Measurements from ENCODE around the gene SPINT1.
"Not testable (repeated sequence)": the region's sequence is repeated elsewhere in the genome, so short reads cannot be mapped to it uniquely, and the experiment has no call there.

Gene SPINT1

DNA sequence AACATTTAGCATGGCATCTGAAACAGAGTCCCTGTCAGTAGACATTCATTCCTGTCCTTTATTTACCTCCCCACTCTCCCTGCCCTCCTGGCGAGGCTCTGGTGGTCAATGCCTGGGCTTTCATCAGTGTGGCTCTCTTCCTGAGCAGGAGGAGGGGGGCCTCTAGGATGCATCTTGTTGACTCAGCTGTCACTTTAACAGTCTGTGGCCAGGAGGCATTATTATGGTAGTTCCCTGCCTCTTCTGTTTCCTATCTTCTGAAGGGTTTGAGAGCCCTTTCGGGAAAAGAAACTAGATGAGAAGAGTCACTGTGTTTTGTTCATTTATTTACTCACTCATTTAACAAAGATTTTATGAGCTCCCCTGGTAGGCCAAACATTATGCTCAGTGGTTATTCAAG is 13.0 kb upstream of the SPINT1 start:
- no peak for DNase-seq

DNA sequence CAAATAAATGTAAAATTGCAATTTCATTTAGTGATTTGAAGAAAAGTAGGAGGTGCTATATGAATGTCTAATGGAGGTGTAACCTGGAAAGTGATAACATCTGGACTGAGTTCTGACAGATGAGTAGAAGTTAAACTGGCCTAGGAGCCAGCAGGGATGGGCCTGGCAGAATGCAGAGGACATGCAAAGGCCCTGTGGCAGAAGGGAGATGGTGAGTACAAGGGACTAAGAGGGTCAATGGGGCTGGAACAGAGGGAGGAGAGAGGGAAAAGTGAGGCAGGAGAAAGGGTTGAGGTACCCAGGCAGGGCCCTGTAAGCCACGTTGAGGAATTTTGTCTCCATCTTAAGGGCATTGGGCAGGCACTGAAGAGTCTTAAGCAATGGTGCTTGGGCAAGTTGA is 12.0 kb upstream of the SPINT1 start:
- no peak for DNase-seq

DNA sequence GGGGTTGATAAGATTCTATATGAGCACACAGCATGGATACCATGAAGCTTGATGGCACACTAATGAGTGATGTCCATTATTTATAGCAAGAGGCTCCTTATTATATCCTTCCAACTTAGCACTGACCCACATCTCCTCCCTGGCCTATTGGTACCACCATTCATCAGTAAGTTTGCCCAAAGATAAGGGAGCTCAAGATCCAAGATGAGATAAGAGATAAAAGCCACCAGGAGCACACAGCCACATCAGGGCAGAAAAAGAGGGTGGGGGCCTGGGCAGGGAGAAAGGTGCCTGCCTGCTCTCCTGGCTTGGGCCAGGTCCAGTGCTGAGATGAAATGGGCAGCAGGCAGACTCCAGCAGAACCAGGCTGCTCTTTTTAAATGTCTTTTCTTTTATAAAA is 10.9 kb upstream of the SPINT1 start:
- DNase-seq, result no peak

DNA sequence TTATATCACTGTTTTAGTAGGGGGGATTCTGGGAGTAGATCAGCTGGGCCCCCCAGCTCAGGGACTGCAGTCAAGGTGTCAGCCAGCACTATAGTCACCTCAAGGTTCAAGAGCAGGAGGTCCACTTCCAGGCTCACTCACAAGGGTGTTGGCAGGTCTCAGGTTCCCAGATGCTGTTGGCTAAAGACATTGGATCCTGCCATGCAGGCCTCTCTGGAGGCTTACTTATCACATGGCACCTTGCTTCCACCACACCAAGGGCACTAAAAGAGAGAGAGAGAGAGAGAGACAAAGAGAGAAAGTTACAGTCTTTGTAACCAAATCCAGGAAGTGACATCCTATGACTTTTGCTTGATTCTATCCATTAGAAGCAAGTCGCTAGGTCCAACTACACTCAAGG is 7.8 kb upstream of the SPINT1 start:
- no peak for DNase-seq

DNA sequence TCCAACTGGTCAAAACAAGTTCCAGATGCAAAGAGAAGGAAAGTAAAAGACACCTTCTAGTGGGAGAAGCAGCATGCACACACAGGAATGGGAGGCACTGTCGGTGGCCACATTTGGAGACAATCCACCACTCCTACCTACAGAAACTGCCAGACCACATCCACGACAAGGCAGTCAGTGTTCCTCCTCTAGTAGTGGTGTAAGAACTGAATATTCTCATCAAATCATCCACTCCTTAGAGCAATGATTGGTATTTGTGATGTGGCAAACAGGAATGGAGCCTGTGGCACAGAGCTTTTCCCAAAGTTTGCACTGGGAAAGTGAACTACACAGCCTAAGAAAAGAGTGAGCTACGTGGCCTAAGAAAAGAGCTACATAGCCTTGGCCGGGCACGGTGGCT is 5.1 kb upstream of the SPINT1 start:
- no peak for DNase-seq

DNA sequence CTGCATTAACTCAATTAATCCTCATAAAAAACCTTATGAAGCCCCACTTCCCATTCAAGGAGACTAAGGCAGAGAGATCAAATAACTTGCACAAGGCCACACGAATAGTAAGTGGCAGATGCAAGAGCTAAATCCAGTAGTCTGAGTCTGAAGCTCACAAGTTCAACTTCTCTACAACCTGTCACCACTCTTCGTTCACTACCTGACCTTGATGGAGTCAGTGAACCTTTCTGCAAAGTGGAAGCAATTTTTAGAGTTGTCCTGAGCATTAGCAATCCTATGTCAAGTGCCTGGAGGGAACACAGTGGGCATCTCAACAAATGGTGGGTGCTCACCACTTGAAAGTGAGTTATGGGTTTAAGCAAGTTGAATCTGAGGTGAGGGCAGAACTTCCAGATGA is 2.1 kb upstream of the SPINT1 start:
- no peak for DNase-seq

DNA sequence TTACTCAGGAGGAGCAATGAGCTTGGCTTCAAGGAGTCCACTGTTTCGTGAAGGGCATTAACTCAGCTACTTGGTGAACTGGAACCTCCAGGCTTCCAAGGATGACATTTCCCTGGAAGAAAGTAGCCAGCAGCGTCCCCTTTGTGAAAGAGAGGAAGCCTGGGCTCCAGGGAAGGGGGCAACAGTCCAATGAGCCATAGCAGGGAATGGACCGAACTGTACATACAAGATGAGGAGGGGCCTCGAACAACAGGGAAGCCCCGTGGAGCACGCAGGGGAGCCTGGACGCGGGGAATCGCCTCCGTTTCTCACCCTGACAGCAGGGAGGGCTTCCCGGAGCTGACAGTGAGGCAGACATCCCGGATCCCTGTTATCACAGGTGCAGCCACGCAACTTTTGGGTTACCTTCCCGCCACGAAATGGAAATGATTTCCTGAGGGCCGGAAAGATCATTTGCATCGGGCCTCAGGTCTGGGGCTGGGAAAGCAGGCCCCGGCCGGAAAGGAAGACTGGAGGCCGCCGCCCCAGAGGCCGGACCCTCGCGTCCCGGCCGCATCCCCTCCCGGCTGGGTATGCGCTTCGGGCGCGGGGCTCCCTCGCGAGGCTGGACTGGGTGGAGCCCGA is 475 bp upstream of the SPINT1 start:
- no peak for DNase-seq

DNA sequence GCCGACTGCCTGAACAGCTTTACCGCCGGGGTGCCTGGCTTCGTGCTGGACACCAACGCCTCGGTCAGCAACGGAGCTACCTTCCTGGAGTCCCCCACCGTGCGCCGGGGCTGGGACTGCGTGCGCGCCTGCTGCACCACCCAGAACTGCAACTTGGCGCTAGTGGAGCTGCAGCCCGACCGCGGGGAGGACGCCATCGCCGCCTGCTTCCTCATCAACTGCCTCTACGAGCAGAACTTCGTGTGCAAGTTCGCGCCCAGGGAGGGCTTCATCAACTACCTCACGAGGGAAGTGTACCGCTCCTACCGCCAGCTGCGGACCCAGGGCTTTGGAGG is 815 bp downstream of the SPINT1 start:
- peak; percentile 55 for DNase-seq

DNA sequence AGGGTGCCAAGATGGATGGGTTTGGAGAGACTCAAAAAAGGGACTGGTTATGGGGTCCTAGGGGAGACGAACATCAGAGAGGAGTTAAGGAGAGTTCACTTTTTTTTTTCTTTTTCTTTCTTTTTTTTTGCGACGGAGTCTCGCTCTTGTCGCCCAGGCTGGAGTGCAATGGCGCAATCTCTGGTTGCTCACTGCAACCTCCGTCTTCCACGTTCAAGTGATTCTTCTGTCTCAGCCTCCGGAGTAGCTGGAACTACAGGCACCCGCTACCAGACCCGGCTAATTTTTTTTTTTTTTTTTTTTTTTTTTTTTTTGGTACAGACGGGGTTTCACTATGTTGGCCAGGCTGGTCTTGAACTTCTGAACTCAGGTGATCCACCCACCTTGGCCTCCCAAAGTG is 1.2 kb downstream of the SPINT1 start:
- no peak for DNase-seq

DNA sequence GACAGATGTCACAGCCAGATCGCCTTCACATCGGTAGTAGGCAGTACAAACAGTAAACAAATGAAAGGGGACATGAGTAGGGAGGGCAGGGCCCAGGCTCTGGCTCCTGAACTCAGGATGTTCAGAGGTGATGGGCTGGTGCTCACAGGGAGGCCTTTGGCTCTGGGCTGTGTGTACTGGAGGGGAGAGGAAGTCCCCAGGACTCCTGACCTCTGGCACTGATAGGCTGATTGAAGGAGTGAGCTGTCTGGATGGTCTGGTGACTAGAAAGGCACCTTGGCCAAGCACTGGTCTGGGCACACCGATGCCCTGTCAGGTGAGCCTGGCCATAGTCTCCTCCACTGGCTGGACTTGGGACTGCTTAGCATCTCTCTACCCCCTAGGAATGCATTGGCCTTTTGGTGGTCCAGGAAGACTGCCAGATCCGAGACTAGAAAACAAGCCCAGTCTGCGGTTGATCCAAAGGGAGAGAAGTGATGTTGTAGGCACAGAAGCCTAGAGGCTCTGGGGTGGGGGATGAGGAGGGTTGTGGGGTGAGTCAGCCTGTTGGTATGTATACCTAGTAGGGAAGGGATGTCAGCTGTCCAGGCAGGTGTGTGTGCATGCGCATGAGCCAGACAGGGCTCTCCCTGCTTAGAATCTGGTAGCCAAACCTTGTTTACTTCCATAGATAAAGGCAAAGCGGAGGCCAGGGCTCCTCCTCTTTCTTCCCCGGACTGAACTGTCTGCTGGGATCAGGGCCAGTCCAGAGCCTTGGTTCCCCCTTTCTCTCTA is 1.9 kb downstream of the SPINT1 start:
- DNase-seq, result no peak

DNA sequence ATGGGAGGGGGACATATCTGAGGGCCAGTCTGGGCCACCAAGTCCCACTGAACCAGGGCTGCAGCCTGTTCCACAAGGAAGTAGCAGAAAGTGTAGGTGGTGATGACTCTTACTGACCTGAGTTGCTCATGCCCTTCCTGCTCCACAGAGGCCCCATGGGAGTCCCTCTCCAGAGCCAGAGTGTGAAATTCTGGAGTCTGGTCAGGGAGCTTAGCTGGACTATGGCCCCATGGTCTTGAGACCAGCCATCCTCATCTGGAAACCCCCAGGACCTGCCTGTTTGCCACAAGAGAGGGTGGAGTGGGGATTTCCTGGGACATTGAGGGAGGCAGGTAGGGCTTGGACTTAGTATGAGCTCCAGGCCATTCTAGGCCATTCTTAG is 3.0 kb downstream of the SPINT1 start:
- no peak for DNase-seq

DNA sequence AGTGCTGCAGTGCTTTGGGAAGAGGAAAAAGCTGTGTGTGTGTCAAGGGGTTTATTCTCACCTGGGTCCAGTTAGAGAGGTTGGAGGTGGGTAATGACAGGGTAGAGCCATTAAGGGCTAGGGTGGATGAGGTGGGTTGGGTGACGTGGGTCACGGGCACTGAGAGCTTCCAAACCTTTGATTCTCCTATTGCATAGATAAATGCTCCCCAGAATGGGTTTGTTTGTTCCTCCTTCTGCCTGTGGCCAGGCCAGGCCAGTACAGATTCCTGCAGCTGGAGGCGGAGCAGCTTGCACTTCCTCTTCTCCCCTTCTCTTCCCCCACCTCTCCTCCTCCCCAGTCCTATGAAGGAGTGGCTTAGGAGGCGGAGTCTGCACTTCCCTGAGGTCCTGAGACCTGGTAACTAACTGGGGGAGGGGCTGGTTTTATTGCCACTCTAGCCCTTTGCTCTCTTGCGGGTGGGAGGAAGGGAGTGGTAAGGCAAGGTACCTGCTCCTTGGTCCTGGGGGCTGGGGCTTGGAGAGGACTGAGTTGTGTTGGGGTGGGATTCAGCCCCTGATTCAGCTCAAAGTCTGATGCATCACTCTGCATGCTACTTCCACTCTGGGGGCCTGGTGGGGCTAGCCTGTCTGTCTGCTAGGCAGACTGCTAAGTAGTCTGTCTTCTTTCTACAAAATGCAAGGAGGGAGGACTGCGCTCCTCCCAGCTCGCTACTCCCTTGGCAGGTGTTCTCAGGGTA is 3.5 kb downstream of the SPINT1 start:
- DNase-seq, result no peak

DNA sequence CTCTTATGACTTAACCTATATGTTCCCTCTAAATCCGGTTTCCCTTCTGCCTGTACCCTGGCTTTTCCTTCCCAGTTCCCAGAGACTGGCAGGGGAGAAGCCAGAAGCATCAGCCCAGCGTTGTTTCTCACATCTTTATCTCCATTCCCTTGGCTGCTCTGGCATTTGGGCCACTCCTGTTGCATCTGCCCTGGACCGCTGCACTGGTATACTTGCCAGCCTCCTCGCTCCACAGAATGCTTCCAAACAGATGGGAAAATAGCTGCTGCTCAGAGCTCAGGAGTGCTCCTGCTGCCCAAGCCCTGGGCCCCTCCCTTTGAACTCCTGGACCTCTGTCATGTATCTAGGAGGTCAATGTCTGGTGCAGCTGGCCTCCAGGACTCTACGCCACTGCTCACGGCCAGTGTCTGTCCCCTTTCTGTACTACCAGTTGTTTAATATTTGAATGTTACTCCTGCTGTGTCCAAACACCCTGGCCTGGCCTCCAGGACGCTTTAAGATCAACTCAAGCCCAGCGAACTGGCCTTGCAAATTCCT is 6.8 kb downstream of the SPINT1 start:
- DNase-seq, result no peak

DNA sequence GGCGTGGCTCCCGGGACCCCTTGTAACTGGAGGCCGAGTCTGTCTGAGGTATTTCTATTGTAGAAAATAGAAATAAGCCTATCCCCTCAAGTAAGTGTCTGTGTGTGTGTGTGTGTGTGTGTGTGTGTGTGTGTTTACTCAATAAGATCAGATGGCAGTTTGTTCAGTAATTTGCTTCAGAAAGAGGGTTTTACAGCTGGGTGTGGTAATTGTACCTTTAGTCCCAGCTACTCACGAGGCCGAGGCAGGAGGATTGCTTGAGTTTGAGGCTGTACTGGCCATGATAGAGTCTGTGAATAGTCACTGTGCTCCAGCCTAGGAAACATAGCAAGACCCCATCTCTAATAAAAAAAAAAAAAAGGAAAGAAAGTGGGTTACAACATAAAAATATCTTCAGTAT is 8.7 kb downstream of the SPINT1 start:
- no peak for DNase-seq

DNA sequence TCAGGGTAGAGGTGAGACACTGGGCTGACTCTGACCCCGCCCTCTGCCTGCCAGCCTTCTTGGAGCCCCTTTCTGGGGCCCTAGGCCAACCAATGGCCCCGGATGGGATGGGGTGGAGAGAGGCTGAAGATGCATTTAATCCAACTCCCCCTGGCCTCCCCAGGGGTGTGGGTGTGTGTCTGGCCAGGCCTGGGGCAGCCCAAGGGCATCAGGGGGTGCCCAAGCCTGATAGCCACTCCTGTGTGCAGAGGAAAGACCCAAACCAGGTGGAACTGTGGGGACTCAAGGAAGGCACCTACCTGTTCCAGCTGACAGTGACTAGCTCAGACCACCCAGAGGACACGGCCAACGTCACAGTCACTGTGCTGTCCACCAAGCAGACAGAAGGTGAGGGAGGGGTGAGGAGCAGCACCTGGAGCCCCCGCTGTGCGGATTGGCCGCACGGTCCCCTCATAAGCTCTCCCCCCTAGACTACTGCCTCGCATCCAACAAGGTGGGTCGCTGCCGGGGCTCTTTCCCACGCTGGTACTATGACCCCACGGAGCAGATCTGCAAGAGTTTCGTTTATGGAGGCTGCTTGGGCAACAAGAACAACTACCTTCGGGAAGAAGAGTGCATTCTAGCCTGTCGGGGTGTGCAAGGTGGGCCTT is 9.5 kb downstream of the SPINT1 start:
- no peak for DNase-seq

DNA sequence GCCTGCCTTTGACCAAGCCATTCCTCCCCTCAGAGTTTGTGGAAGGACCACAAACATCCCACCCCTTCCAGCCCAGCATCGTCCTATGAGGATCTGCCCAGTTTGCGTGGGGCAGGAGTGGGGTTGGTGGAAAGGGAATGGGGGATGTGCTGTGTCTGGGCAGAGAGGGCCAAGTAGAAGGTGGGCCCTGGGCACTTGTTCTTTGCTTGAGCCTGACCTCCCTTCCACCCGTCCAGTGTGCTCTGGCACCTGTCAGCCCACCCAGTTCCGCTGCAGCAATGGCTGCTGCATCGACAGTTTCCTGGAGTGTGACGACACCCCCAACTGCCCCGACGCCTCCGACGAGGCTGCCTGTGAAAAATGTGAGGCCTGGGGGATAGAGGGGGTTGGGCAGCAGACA is 10.3 kb downstream of the SPINT1 start:
- no peak for DNase-seq

DNA sequence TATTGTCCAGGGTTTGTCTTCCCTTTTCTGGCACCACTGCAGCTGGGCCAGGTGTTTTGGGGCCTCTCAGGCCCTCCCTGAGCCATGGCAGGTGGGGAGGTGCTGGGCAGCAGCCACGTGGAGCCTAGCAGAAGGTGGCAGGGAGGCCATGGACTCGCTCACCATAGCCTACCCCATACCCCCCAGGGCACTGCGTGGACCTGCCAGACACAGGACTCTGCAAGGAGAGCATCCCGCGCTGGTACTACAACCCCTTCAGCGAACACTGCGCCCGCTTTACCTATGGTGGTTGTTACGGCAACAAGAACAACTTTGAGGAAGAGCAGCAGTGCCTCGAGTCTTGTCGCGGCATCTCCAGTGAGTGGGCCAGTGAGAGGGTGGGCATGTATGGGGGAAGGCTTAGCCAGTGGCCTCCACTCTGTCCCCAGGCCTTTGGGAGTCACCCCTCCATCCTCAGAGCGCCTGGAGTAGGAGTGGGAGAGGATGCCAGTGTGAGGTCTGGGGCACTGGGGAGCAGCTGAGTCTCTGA is 11.9 kb downstream of the SPINT1 start:
- DNase-seq, result no peak

DNA sequence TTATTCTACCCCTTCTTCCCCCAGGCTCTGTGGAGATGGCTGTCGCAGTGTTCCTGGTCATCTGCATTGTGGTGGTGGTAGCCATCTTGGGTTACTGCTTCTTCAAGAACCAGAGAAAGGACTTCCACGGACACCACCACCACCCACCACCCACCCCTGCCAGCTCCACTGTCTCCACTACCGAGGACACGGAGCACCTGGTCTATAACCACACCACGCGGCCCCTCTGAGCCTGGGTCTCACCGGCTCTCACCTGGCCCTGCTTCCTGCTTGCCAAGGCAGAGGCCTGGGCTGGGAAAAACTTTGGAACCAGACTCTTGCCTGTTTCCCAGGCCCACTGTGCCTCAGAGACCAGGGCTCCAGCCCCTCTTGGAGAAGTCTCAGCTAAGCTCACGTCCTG is 12.9 kb downstream of the SPINT1 start:
- no peak for DNase-seq

DNA sequence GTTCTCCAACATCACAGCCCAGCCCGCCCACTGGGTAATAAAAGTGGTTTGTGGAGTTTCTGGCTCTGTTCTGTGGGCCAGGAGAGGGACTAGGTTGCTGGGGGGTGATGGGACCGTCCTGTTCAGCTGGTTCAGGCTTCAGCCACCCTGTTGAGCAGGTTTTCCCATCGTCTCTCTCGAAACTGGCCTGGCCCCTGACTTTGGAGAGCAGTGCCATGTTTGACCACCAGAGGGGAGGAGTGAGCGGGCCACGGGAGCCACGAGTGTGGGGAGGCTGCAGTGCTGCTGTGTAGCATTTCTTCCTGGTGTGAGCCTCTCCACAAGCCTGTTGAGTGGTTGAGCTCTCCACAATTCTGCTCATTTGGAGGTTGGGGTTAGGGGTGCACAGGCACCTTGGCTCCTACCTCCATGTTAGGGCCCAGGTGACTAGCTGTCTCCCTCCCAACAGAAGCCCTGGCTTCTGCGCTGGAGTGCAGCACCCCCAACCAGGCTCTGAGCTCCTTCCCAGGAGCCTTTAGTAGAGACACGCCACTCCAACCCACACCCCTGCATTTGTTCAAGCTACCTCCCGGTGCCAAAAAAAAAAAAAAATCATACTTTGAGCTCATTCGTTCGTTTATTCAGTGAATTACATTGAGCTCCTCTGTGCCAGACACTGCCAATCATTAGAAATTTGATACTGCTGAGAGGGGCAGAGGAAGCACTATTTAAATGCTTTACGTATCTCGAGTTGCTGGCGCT is 13.9 kb downstream of the SPINT1 start:
- DNase-seq, result peak; percentile 88

DNA sequence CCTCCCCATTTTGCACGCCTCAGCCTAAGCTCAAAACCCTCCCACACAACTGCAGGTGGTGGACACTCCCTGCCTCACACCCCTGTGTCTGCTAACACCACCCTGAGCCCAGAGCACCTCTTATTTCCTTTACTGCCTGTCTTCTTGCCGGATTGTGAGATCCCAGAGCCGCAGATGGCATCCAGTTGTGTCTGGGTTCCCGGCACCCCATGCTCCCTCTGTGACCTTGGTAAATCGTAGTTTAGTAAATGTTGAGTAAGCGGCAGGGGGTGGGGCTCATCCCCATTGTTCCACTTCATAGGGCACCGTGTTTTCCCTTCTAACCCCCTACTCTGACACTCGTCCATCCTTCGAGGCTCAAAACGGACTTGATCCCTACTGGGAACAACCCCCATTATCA is 14.9 kb downstream of the SPINT1 start:
- DNase-seq, result no peak

DNA sequence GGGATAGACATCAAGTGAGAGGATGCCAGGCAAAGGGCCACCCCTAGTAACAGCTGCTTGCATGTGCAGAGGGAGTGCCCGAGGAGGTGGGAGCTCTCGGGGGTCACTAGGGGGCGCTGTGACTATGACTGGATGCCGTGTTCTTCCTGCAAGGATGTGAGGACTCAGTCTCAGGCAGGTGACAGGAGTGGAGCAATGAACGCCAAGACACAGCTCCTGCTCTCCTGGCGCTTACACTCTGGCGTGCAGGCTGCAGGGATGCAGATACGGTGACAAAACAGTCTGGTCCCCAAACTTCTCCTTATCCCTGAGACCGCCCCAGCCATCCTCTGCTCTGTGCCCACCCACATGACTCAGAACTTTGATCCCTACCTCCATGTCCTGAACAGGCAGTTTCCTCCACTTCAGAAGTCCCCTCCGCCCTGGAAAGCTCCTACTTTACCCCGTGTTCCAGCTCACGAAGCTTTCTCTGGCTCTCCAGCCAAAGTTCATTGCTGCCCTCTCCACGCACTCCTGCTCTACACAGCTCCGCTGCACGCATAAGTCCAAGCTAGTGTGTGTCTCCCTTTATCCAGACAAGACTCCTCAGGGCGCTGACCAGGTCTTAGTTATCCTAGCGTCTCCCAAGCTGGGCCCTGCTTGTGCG is 15.5 kb downstream of the SPINT1 start:
- DNase-seq, result peak; percentile 93

DNA sequence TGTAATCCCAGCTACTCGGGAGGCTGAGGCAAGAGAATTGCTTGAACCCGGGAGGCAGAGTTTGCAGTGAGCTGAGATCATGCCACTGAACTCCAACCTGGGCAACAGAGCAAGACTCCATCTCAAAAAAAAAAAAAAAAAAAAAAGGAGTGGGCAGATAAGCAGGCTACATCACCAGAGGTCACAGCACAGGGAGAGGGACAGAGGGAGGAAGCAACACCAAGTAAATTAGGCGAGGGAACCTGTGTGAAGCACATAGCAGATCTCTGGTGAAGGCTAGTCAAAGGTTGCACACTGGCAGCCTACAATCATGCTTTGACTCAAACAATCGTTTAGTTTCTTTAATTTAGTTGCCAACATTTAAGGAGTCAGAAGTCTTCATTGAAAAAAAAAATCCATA is 17.3 kb downstream of the SPINT1 start:
- DNase-seq, result not testable (repeated sequence)
